DND-41 (cell line): ENCODE results near the gene FSD2.

Experiments
- ATAC-seq: fragments of 200-7000 bp; cut with Tn5 transposase; 3 replicates; pipeline ENCODE4 v1.9.1; 2021; ENCODE audit warnings: low read depth; ENCODE audit not compliant: insufficient read depth
- DNase-seq: peaks from one replicate; pipeline ENCODE4 v3.0.0-alpha.2; 2020
- H2AFZ ChIP-seq: 2 replicates; pipeline ENCODE4 v1.6.0; 2012; ENCODE audit warnings: low read depth, low read length
- H3K27ac ChIP-seq: 2 replicates; pipeline ENCODE4 v1.5.1; 2012; ENCODE audit warnings: low read length, inconsistent platforms
- H3K27me3 ChIP-seq: fragments of 200-600 bp; sonication (generic); 2 replicates; pipeline ENCODE4 v1.6.0; 2012; ENCODE audit warnings: low read length, mild to moderate bottlenecking, inconsistent platforms; ENCODE audit not compliant: insufficient read depth, poor library complexity
- H3K36me3 ChIP-seq: 2 replicates; pipeline ENCODE4 v1.5.1; 2012; ENCODE audit warnings: low read length, inconsistent platforms; ENCODE audit not compliant: insufficient read depth
- H3K4me1 ChIP-seq: 2 replicates; pipeline ENCODE4 v1.5.1; 2012; ENCODE audit warnings: mild to moderate bottlenecking, low read length; ENCODE audit not compliant: insufficient read depth
- H3K4me2 ChIP-seq: 2 replicates; pipeline ENCODE4 v1.6.0; 2012; ENCODE audit warnings: mild to moderate bottlenecking, moderate library complexity, low read length, inconsistent platforms; ENCODE audit not compliant: insufficient read depth
- H3K4me3 ChIP-seq, 2 experiments: fragments of 200-600 bp in 1 of 2; shearing (Covaris generic) in 1 of 2; 2 replicates each; pipeline ENCODE4 v1.5.1; 2012 to 2016; ENCODE audit warnings: inconsistent platforms in 2 of 2, low read length in 2 of 2, mild to moderate bottlenecking in 2 of 2, low read depth in 1 of 2, moderate library complexity in 1 of 2
- H3K79me2 ChIP-seq: 2 replicates; pipeline ENCODE4 v1.6.0; 2012; ENCODE audit warnings: low read length, inconsistent platforms; ENCODE audit not compliant: insufficient read depth
- H3K9ac ChIP-seq: 2 replicates; pipeline ENCODE4 v1.6.0; 2012; ENCODE audit warnings: low read depth, mild to moderate bottlenecking, inconsistent platforms, low read length, moderate library complexity
- H3K9me3 ChIP-seq: 2 replicates; pipeline ENCODE4 v1.5.1; 2012; ENCODE audit warnings: low read length, moderate library complexity, mild to moderate bottlenecking, inconsistent platforms; ENCODE audit not compliant: insufficient read depth, severe bottlenecking
- H4K20me1 ChIP-seq: 2 replicates; pipeline ENCODE4 v1.6.0; 2012; ENCODE audit warnings: low read length; ENCODE audit not compliant: insufficient read depth
- EZH2 ChIP-seq: IDR thresholded peaks from 3 replicates; pipeline ENCODE4 v1.6.1; 2012; ENCODE audit warnings: borderline replicate concordance, low read depth, mild to moderate bottlenecking, moderate library complexity, low read length, inconsistent platforms; ENCODE audit not compliant: severe bottlenecking
- TF ChIP-seq, protein P1 (sequence below): IDR thresholded peaks from 2 replicates; pipeline ENCODE4 v1.5.1; 2012; ENCODE audit warnings: borderline replicate concordance, low read length, moderate library complexity, mild to moderate bottlenecking; ENCODE audit not compliant: poor library complexity, severe bottlenecking; ENCODE audit errors: extremely low read depth

FSD2 gene

DNA sequence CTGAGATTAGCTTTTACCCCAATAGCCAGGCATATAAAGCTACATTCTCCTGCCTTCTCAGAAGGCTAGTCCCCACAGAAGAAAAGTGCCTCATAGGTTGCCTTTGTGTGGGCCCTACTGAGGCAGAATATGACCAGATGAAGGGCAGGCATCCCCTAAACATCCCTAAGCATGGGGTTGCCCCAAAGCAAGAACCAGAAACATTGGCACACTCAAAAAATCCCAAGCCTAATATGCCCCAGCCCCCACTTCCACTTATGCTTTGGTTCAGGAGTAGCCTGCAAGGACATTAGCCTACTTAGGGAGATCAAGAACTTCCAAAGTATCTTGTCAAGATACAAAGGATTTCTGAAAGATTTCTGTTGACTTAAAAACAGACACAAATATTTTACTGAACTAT, 33.3 kb upstream of the FSD2 start:
- ATAC-seq (no peak), DNase-seq (no peak)
- Histone ChIP-seq H3K27me3 (no peaks in the 10 kb centered on the region), H3K9me3 (no peaks in the 10 kb centered on the region), H3K79me2 (no peaks in the 10 kb centered on the region), H3K9ac (no peak overlapping the region), H4K20me1 (no peaks in the 10 kb centered on the region), H3K4me3 (no peak overlapping the region), H2AFZ (no peak overlapping the region), H3K4me2 (no peak overlapping the region), H3K27ac (no peak overlapping the region), H3K36me3 (peaks cover 28% of the 10 kb centered on the region), H3K4me1 (no peaks in the 10 kb centered on the region)
- TF ChIP-seq, protein P1, sequence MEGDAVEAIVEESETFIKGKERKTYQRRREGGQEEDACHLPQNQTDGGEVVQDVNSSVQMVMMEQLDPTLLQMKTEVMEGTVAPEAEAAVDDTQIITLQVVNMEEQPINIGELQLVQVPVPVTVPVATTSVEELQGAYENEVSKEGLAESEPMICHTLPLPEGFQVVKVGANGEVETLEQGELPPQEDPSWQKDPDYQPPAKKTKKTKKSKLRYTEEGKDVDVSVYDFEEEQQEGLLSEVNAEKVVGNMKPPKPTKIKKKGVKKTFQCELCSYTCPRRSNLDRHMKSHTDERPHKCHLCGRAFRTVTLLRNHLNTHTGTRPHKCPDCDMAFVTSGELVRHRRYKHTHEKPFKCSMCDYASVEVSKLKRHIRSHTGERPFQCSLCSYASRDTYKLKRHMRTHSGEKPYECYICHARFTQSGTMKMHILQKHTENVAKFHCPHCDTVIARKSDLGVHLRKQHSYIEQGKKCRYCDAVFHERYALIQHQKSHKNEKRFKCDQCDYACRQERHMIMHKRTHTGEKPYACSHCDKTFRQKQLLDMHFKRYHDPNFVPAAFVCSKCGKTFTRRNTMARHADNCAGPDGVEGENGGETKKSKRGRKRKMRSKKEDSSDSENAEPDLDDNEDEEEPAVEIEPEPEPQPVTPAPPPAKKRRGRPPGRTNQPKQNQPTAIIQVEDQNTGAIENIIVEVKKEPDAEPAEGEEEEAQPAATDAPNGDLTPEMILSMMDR, result no peak
- TF ChIP-seq EZH2, result no peak

DNA sequence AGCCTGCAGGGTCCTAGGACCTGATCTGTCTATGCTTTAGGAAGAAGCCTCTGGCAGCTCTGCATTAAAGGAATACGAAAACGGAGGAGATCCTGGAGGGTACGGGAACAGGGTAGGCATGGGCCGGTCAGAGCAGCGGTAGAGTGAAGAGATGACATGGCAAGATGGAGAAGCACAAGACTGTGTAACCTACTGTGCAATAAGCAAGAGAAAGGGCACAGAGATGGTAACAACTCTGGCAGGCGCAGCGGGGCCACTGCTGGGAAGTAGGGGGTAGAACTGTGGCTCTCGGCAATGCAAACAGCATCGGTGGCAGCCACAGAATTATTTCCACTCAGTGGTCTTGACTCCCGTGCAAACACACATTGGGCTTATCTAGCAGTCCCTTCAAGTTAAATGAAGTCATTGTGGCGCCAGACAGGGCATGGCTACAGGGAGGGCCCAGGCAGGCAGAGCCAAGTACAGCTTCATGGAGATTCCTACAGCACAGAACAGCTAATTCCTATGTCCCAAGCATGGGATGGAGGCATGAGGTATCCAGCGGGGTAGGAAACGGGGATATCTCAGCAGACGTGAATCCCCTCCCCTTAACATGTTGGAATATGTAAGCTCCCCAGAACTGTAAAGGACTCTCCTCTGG, 32.3 kb upstream of the FSD2 start:
- Histone ChIP-seq H4K20me1 (no peaks in the 10 kb centered on the region), H2AFZ (no peak overlapping the region), H3K9me3 (no peaks in the 10 kb centered on the region), H3K79me2 (no peaks in the 10 kb centered on the region), H3K27ac (no peak overlapping the region), H3K27me3 (no peaks in the 10 kb centered on the region), H3K4me1 (no peaks in the 10 kb centered on the region), H3K9ac (no peak overlapping the region), H3K4me2 (no peak overlapping the region), H3K4me3 (no peak overlapping the region), H3K36me3 (peaks cover 35% of the 10 kb centered on the region)
- no peak for TF ChIP-seq EZH2
- TF ChIP-seq, protein P1, result no peak
- ATAC-seq (no peak), DNase-seq (no peak)

DNA sequence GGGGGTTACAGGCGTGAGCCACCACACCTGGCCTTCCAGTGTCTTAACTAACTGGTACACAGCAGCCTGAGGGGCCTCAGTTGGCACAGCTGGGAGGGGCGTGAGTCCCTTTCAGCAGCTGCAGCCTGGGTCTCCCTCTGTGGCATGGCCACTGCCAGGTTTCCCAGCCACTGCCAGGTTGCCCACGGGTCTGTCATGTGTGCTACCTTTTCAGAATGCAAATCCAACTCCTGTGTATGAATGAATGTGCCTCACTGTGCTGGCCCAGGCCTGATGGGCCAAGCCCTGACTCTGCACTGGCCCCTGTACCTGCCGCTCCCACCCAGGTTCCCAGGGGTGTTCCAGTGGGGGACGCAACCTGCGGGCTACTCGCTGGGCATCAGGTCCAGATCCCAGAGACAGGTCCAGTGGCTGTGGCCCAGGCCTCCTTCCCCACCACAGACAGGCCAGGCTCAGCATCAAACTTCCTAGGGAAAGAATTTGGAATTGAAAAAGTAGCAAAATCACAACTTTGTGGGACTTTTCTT, 29.6 kb upstream of the FSD2 start:
- Histone ChIP-seq H3K36me3 (peaks cover 63% of the 10 kb centered on the region), H3K4me1 (no peaks in the 10 kb centered on the region), H3K4me3 (no peak overlapping the region), H3K79me2 (no peaks in the 10 kb centered on the region), H4K20me1 (0 out of 2 replicates have a peak, but pooled peaks cover 4% of the 10 kb centered on the region), H2AFZ (no peak overlapping the region), H3K4me2 (no peak overlapping the region), H3K27me3 (no peaks in the 10 kb centered on the region), H3K9ac (no peak overlapping the region), H3K9me3 (no peaks in the 10 kb centered on the region), H3K27ac (no peak overlapping the region)
- ATAC-seq (no peak), DNase-seq (no peak)
- TF ChIP-seq, protein P1, result no peak

DNA sequence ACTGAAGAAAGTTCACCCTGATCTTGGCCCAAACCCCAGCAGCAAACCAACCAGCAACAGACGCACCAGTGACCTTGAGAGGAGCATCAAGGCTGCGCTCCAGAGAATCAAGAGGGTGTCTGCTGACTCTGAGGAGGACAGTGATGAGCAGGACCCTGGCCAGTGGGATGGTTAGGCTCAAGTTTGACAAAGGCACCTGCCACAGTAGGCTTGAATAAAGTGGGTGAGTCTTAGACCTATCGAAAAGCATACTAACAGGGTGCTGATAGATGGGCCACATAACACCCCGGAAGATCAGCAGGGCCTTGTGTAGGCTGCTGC, 27.5 kb upstream of the FSD2 start:
- peaks cover 83% of the 10 kb centered on the region for H3K36me3 ChIP-seq
- no peaks in the 10 kb centered on the region for H3K79me2 ChIP-seq
- H3K4me2 ChIP-seq, result no peak overlapping the region
- no peak overlapping the region for H2AFZ ChIP-seq
- 0 out of 2 replicates have a peak, but pooled peaks cover 4% of the 10 kb centered on the region for H4K20me1 ChIP-seq
- no peaks in the 10 kb centered on the region for H3K27me3 ChIP-seq
- TF ChIP-seq, protein P1, result no peak
- TF ChIP-seq EZH2, result no peak
- H3K9ac ChIP-seq, result no peak overlapping the region
- ATAC-seq, result no peak
- no peak overlapping the region for H3K4me3 ChIP-seq
- H3K27ac ChIP-seq, result no peak overlapping the region
- H3K9me3 ChIP-seq, result no peaks in the 10 kb centered on the region
- no peak for DNase-seq
- H3K4me1 ChIP-seq, result no peaks in the 10 kb centered on the region
